CD14-positive monocyte (primary cell): ENCODE measurements around the gene ZSCAN9. TPM values are rescaled to one million over a fixed set of nuclear protein-coding genes. Genes with fewer than 3 reads are reported as not detected.

ENCODE experiments used
- DNase-seq, 3 donors: peaks; one replicate each; pipeline ENCODE4 v3.0.0-alpha.2; 2011 to 2022
- H2AFZ ChIP-seq: 2 replicates; pipeline ENCODE4 v1.6.0; 2012; ENCODE audit warnings: mild to moderate bottlenecking, low read depth, low read length, inconsistent platforms; ENCODE audit not compliant: insufficient read depth, poor library complexity, severe bottlenecking
- H3K27ac ChIP-seq, 2 donors: 1 replicate in 1 of 2; 2 replicates in 1 of 2; pipeline ENCODE4 v1.5.1; 2012 to 2013; ENCODE audit warnings: low read length in 2 of 2, control low read depth in 1 of 2, inconsistent platforms in 1 of 2, low read depth in 1 of 2, mild to moderate bottlenecking in 1 of 2
- H3K27me3 ChIP-seq, 2 donors: one replicate each; pipeline versions ENCODE4 v1.6.0 to v1.6.1; 2011 to 2013; ENCODE audit warnings: low read length in 2 of 2; ENCODE audit not compliant: control insufficient read depth in 2 of 2, insufficient read depth in 2 of 2
- H3K36me3 ChIP-seq, 2 donors: replicated peaks in 1 of 2; 1 replicate in 1 of 2; 2 replicates in 1 of 2; pipeline versions ENCODE4 v1.5.1 to v1.6.1; 2012 to 2013; ENCODE audit warnings: low read length in 2 of 2, control low read depth in 1 of 2, inconsistent platforms in 1 of 2, mild to moderate bottlenecking in 1 of 2; ENCODE audit not compliant: insufficient read depth in 2 of 2, control insufficient read depth in 1 of 2
- H3K4me1 ChIP-seq, 2 donors: 1 replicate in 1 of 2; 2 replicates in 1 of 2; pipeline versions ENCODE4 v1.5.1 to v1.6.1; 2012 to 2013; ENCODE audit warnings: low read length in 2 of 2, control low read depth in 1 of 2, inconsistent platforms in 1 of 2, mild to moderate bottlenecking in 1 of 2, moderate library complexity in 1 of 2; ENCODE audit not compliant: insufficient read depth in 2 of 2, control insufficient read depth in 1 of 2
- H3K4me2 ChIP-seq: replicated peaks from 2 replicates; pipeline ENCODE3; 2012; ENCODE audit warnings: low read length, moderate library complexity, mild to moderate bottlenecking; ENCODE audit not compliant: poor library complexity, severe bottlenecking; ENCODE audit errors: extremely low read depth
- H3K4me3 ChIP-seq, 3 experiments: fragments of 200-600 bp in 1 of 3; sonication (generic) in 1 of 3; replicated peaks in 1 of 3; 1 replicate in 2 of 3; 2 replicates in 1 of 3; pipeline ENCODE4 v1.5.1; 2011 to 2013; ENCODE audit warnings: low read length in 3 of 3, mild to moderate bottlenecking in 3 of 3, control low read depth in 2 of 3, low read depth in 2 of 3, inconsistent platforms in 1 of 3, moderate library complexity in 1 of 3
- H3K79me2 ChIP-seq: 2 replicates; pipeline ENCODE4 v1.6.0; 2012; ENCODE audit warnings: mild to moderate bottlenecking, control low read depth, inconsistent platforms, low read length, moderate library complexity; ENCODE audit not compliant: insufficient read depth
- H3K9ac ChIP-seq: 2 replicates; pipeline ENCODE4 v1.6.0; 2017; ENCODE audit warnings: low read length, mild to moderate bottlenecking; ENCODE audit not compliant: insufficient read depth, poor library complexity, severe bottlenecking
- H3K9me3 ChIP-seq, 2 donors: replicated peaks in 1 of 2; 1 replicate in 1 of 2; 2 replicates in 1 of 2; pipeline versions ENCODE4 v1.5.1 to v1.6.1; 2012 to 2013; ENCODE audit warnings: low read length in 2 of 2, control low read depth in 1 of 2; ENCODE audit not compliant: control insufficient read depth in 1 of 2, insufficient read depth in 1 of 2
- H4K20me1 ChIP-seq: 2 replicates; pipeline ENCODE4 v1.6.0; 2012; ENCODE audit warnings: mild to moderate bottlenecking, low read length, control low read depth, moderate library complexity; ENCODE audit not compliant: insufficient read depth
- H3K27ac Mint-ChIP-seq, 7 donors: one replicate each; pipeline ENCODE4 v1.8.0; 2020; ENCODE audit warnings: mild to moderate bottlenecking in 7 of 7, mixed read lengths in 7 of 7, moderate library complexity in 6 of 7, inconsistent platforms in 2 of 7
- H3K27me3 Mint-ChIP-seq, 3 donors: one replicate each; pipeline ENCODE4 v1.8.0; 2021 to 2022; ENCODE audit warnings: low read depth in 3 of 3, mild to moderate bottlenecking in 3 of 3, mixed read lengths in 3 of 3, moderate library complexity in 3 of 3, inconsistent platforms in 1 of 3
- H3K36me3 Mint-ChIP-seq, 2 donors: one replicate each; pipeline ENCODE4 v1.8.0; 2020; ENCODE audit warnings: mixed read lengths in 2 of 2, inconsistent platforms in 1 of 2, mild to moderate bottlenecking in 1 of 2
- H3K4me1 Mint-ChIP-seq: one replicate; pipeline ENCODE4 v1.8.0; 2020; ENCODE audit warnings: mild to moderate bottlenecking, mixed read lengths
- H3K4me3 Mint-ChIP-seq, 2 donors: one replicate each; pipeline ENCODE4 v1.8.0; 2020; ENCODE audit warnings: mild to moderate bottlenecking in 2 of 2, mixed read lengths in 2 of 2, moderate library complexity in 1 of 2
- H3K9me3 Mint-ChIP-seq, 7 donors: one replicate each; pipeline ENCODE4 v1.8.0; 2020 to 2022; ENCODE audit warnings: mixed read lengths in 7 of 7, mild to moderate bottlenecking in 6 of 7, moderate library complexity in 6 of 7, inconsistent platforms in 2 of 7
- CTCF ChIP-seq: fragments of 200-600 bp; IDR thresholded peaks from one replicate; pipeline ENCODE4 v1.8.0; 2022; ENCODE audit warnings: antibody characterized with exemption, mild to moderate bottlenecking
- WGBS: methylation state at CpG from one replicate; pipeline ENCODE4 v1.1.5; 2013; ENCODE audit warnings: missing lambda C conversion rate; ENCODE audit not compliant: insufficient coverage; 5-methylcytosine and 5-hydroxymethylcytosine counted together
- intact Hi-C, 2 donors: fragments of 100-400 bp; cut with micrococcal nuclease; formaldehyde crosslinking; loops; one replicate each; pipeline versions ENCODE4 v1.15.0 to v1.15.1; 2023
- polyA plus RNA-seq, 3 donors: library from polyadenylated mRNA; depleted of rRNA in 1 of 3; unstranded in 2 of 3; stranded (reverse) in 1 of 3; fragments of 300-500 nt in 2 of 3; fragments of >200 nt in 1 of 3; fragmentation: Illumina TruSeq in 2 of 3; gene quantifications; 1 replicate in 2 of 3; 2 replicates in 1 of 3; pipeline ENCODE4 v1.2.3, GENCODE V29; 2012 to 2021

Gene ZSCAN9
- polyA plus RNA-seq, 3 donors: 2.2 to 11.6 (median 5.0) TPM

GRCh38 chr6:28205879-28206278 lies 19.2 kb upstream of the ZSCAN9 start:
- intact Hi-C loops: no loop called here
- Mint-ChIP-seq H3K9me3 (peaks cover 2 to 36% (median 25%) of the 10 kb centered on the region in 7 donors), H3K4me3 (peak overlapping the region in 1 of 2 donors; percentile 94), H3K27ac (no peak overlapping the region), H3K4me1 (peaks cover 20% of the 10 kb centered on the region), H3K36me3 (peaks cover 0 to 11% of the 10 kb centered on the region in 2 donors), H3K27me3 (peaks cover 54 to 62% (median 61%) of the 10 kb centered on the region in 3 donors)
- Histone ChIP-seq H4K20me1 (no peaks in the 10 kb centered on the region), H3K9ac (no peak overlapping the region), H3K9me3 (peaks cover 3 to 37% of the 10 kb centered on the region in 2 donors), H3K4me1 (peaks cover 12 to 15% of the 10 kb centered on the region in 2 donors), H3K79me2 (no peaks in the 10 kb centered on the region), H3K36me3 (no peaks in the 10 kb centered on the region), H3K27me3 (peaks cover 68% of the 10 kb centered on the region in 2 donors), H3K27ac (no peak overlapping the region), H2AFZ (no peak overlapping the region), H3K4me2 (no peak overlapping the region), H3K4me3 (no peak overlapping the region)
- DNase-seq: no peak
- TF ChIP-seq CTCF: no peak
- no CpG with 5 or more reads among the region's 1 CpG for WGBS

- DNase-seq: no peak
- intact Hi-C loops: no loop called here
- Histone ChIP-seq H3K27me3 (peaks cover 74% of the 10 kb centered on the region in 2 donors), H3K79me2 (no peaks in the 10 kb centered on the region), H3K4me2 (no peak overlapping the region), H3K9me3 (peaks cover 3 to 37% of the 10 kb centered on the region in 2 donors), H3K4me3 (no peak overlapping the region), H3K36me3 (no peaks in the 10 kb centered on the region), H3K4me1 (peaks cover 12 to 15% of the 10 kb centered on the region in 2 donors), H3K27ac (no peak overlapping the region), H4K20me1 (no peaks in the 10 kb centered on the region), H3K9ac (no peak overlapping the region), H2AFZ (no peak overlapping the region)
- Mint-ChIP-seq H3K4me1 (peaks cover 20% of the 10 kb centered on the region), H3K27me3 (peaks cover 61 to 68% (median 64%) of the 10 kb centered on the region in 3 donors), H3K27ac (no peak overlapping the region), H3K9me3 (peaks cover 2 to 36% (median 30%) of the 10 kb centered on the region in 7 donors), H3K4me3 (peak overlapping the region in 1 of 2 donors; percentile 94), H3K36me3 (peaks cover 0 to 11% of the 10 kb centered on the region in 2 donors)
- no CpG with 5 or more reads among the region's 3 CpGs for WGBS
- no peak for TF ChIP-seq CTCF
Observed at GRCh38 chr6:28206527-28206926, 18.5 kb upstream of the ZSCAN9 start.
